Stomach (tissue), 19 donors: Measurements from ENCODE around the gene AGGF1. TPM values are rescaled to one million over a fixed set of nuclear protein-coding genes. Genes with fewer than 3 reads are reported as not detected.
A peak's percentile ranks its signal among the peaks of the same experiment; 100 is the strongest.

Experiments used
- DNase-seq, 2 donors: peaks; one replicate each; pipeline versions ENCODE4 v3.0.0 to v3.0.0-alpha.2; 2013 to 2019
- H3K27ac ChIP-seq, 5 donors: fragments of 200-600 bp in 4 of 5; sonication (generic) in 4 of 5; one replicate each; pipeline ENCODE4 v1.5.1; 2013 to 2019; ENCODE audit warnings: mild to moderate bottlenecking in 1 of 5, moderate library complexity in 1 of 5
- H3K27me3 ChIP-seq, 3 donors: fragments of 200-600 bp; sonication (generic); one replicate each; pipeline ENCODE4 v1.5.1; 2017 to 2019; ENCODE audit warnings: mixed run types in 1 of 3
- H3K36me3 ChIP-seq, 4 donors: fragments of 200-600 bp; sonication (generic); 1 replicate in 3 of 4; 2 replicates in 1 of 4; pipeline ENCODE4 v1.5.1; 2016 to 2019
- H3K4me1 ChIP-seq, 4 donors: fragments of 200-600 bp; sonication (generic); one replicate each; pipeline ENCODE4 v1.5.1; 2016 to 2019
- H3K4me3 ChIP-seq, 4 donors: fragments of 200-600 bp; sonication (generic) in 3 of 4; one replicate each; pipeline ENCODE4 v1.5.1; 2016 to 2019; ENCODE audit warnings: mild to moderate bottlenecking in 1 of 4
- H3K9me3 ChIP-seq, 4 donors: fragments of 200-600 bp; sonication (generic); one replicate each; pipeline ENCODE4 v1.5.1; 2016 to 2019
- CTCF ChIP-seq, 7 experiments: fragments of 450-650 bp in 4 of 7; fragments of 200-600 bp in 3 of 7; sonication (generic) in 3 of 7; IDR thresholded peaks; one replicate each; pipeline ENCODE4 v1.5.1; 2016 to 2019; ENCODE audit warnings: antibody characterized with exemption in 7 of 7, control low read depth in 2 of 7, mild to moderate bottlenecking in 1 of 7
- EP300 ChIP-seq: sonication (generic); formaldehyde crosslinking; IDR thresholded peaks from one replicate; pipeline ENCODE4 v1.6.1; 2017; ENCODE audit warnings: antibody characterized with exemption
- POLR2A ChIP-seq, 4 donors: fragments of 450-650 bp; IDR thresholded peaks; one replicate each; pipeline ENCODE4 v1.6.1; 2016; ENCODE audit warnings: antibody characterized with exemption in 4 of 4, control low read depth in 2 of 4, mild to moderate bottlenecking in 1 of 4, moderate library complexity in 1 of 4
- POLR2AphosphoS5 ChIP-seq, 3 donors: sonication (generic); formaldehyde crosslinking; IDR thresholded peaks; one replicate each; pipeline ENCODE4 v1.6.1; 2016; ENCODE audit warnings: antibody characterized with exemption in 3 of 3
- WGBS, 5 donors: extraction: QIAGEN DNeasy Blood & Tissue Kit in 3 of 5; methylation state at CpG; one replicate each; pipeline versions ENCODE4 v1.1.5 to v1.1.7; 2013 to 2018; 5-methylcytosine and 5-hydroxymethylcytosine counted together
- intact Hi-C: fragments of 100-400 bp; cut with DNase I; formaldehyde crosslinking; loops from one replicate; pipeline ENCODE4 v1.15.1; 2023; ENCODE audit warnings: low total_unique reads
- long read RNA-seq, 10 donors: transcript quantifications; one replicate each; lab custom pipeline, GENCODE V29; 2026
- polyA plus RNA-seq, 3 donors: library from polyadenylated mRNA; stranded (reverse); fragments of 200-250 nt; gene quantifications; one replicate each; pipeline ENCODE4 v1.2.3, GENCODE V29; 2013
- total RNA-seq, 5 donors: library from RNA; depleted of rRNA; stranded (reverse); fragments of >200 nt; gene quantifications; one replicate each; pipeline versions ENCODE4 v1.1.0 to v1.2.3, GENCODE V29; 2014 to 2016
- donor health status: healthy with polysubstance abuse.
- donor health status: Bipolar disorder and iron deficiency.
- donor health status: healthy.

Gene AGGF1
- total RNA-seq (10 to 100 TPM in 4 of 5 donors, 1 to 10 TPM in 1; 9.3 to 28.1 (median 11.6) TPM), polyA plus RNA-seq (10 to 100 TPM in 1 of 3 donors, 1 to 10 TPM in 2; 6.5 to 12.8 (median 9.7) TPM)
- long read RNA-seq, donor 1, full-length matches to known transcripts = 4 of 4 reads
- long read RNA-seq, donor 1, partial matches to known transcripts = 0 of 4 reads
- long read RNA-seq, donor 1, other reads (novel, unspliced or antisense) = 0 of 4 reads
- long read RNA-seq, donor 2, full-length matches to known transcripts = 3 of 3 reads
- long read RNA-seq, donor 2, partial matches to known transcripts = 0 of 3 reads
- long read RNA-seq, donor 2, other reads (novel, unspliced or antisense) = 0 of 3 reads
- long read RNA-seq, donor 3, full-length matches to known transcripts = 4 of 4 reads
- long read RNA-seq, donor 3, partial matches to known transcripts = 0 of 4 reads
- long read RNA-seq, donor 3, other reads (novel, unspliced or antisense) = 0 of 4 reads
- long read RNA-seq, donor 4, full-length matches to known transcripts = 1 of 1 reads
- long read RNA-seq, donor 4, partial matches to known transcripts = 0 of 1 reads
- long read RNA-seq, donor 4, other reads (novel, unspliced or antisense) = 0 of 1 reads
- long read RNA-seq, donor 5, full-length matches to known transcripts = 5 of 31 reads
- long read RNA-seq, donor 5, partial matches to known transcripts = 26 of 31 reads
- long read RNA-seq, donor 5, other reads (novel, unspliced or antisense) = 0 of 31 reads
- long read RNA-seq, donor 6, full-length matches to known transcripts = 5 of 11 reads
- long read RNA-seq, donor 6, partial matches to known transcripts = 6 of 11 reads
- long read RNA-seq, donor 6, other reads (novel, unspliced or antisense) = 0 of 11 reads
- long read RNA-seq, donor 7, full-length matches to known transcripts = 1 of 1 reads
- long read RNA-seq, donor 7, partial matches to known transcripts = 0 of 1 reads
- long read RNA-seq, donor 7, other reads (novel, unspliced or antisense) = 0 of 1 reads
- long read RNA-seq, donor 8, full-length matches to known transcripts = 3 of 27 reads
- long read RNA-seq, donor 8, partial matches to known transcripts = 24 of 27 reads
- long read RNA-seq, donor 8, other reads (novel, unspliced or antisense) = 0 of 27 reads
- long read RNA-seq, donor 9, full-length matches to known transcripts = 1 of 1 reads
- long read RNA-seq, donor 9, partial matches to known transcripts = 0 of 1 reads
- long read RNA-seq, donor 9, other reads (novel, unspliced or antisense) = 0 of 1 reads
- long read RNA-seq, donor 10, full-length matches to known transcripts = 2 of 2 reads
- long read RNA-seq, donor 10, partial matches to known transcripts = 0 of 2 reads
- long read RNA-seq, donor 10, other reads (novel, unspliced or antisense) = 0 of 2 reads

GRCh38 chr5:77030097-77031071 is at the start of gene AGGF1:
TSS of gene AGGF1 (plus strand) at chr5:77030404. CDS start at chr5:77030767, 363 bp downstream.
- Histone ChIP-seq H3K27ac (peak within 1 kb of the TSS; percentile 93 to 96 (median 94)), H3K4me3 (peak within 1 kb of the TSS; percentile 70 to 98 (median 87)), H3K36me3 (peaks cover 0 to 14% (median 10%) of the 10 kb centered on the region in 4 donors), H3K27me3 (no peaks in the 10 kb centered on the region), H3K9me3 (peaks cover 0 to 6% (median 0%) of the 10 kb centered on the region in 4 donors), H3K4me1 (peaks cover 18 to 40% (median 29%) of the 10 kb centered on the region in 4 donors)
- WGBS, 5 donors = 0 to 1% (median 0%) methylated on average over 38 to 82 of the region's 82 CpGs
- intact Hi-C loops = no loop called here
- peak; percentile 95 to 98 for DNase-seq
- peak; percentile 83 to 98 (median 89) for TF ChIP-seq POLR2AphosphoS5 (IDR thresholded peaks at IDR 0.05)
- TF ChIP-seq POLR2A (IDR thresholded peaks at IDR 0.05) = peak in 1 of 4 donors; percentile 29
- no peak for TF ChIP-seq EP300
- TF ChIP-seq CTCF (IDR thresholded peaks at IDR 0.05) = peak in 1 of 7 experiments; percentile 17

GRCh38 chr5:76980518-76981144 is 49.6 kb upstream of the AGGF1 start:
- TF ChIP-seq EP300 = no peak
- no peak for TF ChIP-seq CTCF (IDR thresholded peaks at IDR 0.05)
- no peak for TF ChIP-seq POLR2A (IDR thresholded peaks at IDR 0.05)
- TF ChIP-seq POLR2AphosphoS5 (IDR thresholded peaks at IDR 0.05) = no peak
- DNase-seq = no peak

GRCh38 chr5:76982450-76982849 is 47.8 kb upstream of the AGGF1 start:
- no peak for DNase-seq
- 53 to 69% (median 66%) methylated on average over 2 of the region's 2 CpGs for WGBS, 5 donors
- intact Hi-C loops = no loop called here
- H3K4me1 ChIP-seq = no peaks in the 10 kb centered on the region
- H3K27ac ChIP-seq = no peak overlapping the region
- TF ChIP-seq EP300 (no peak), POLR2A (IDR thresholded peaks at IDR 0.05) (no peak), CTCF (IDR thresholded peaks at IDR 0.05) (no peak), POLR2AphosphoS5 (IDR thresholded peaks at IDR 0.05) (no peak)
- H3K27me3 ChIP-seq = no peaks in the 10 kb centered on the region
- H3K36me3 ChIP-seq = no peaks in the 10 kb centered on the region
- no peaks in the 10 kb centered on the region for H3K9me3 ChIP-seq
- no peak overlapping the region for H3K4me3 ChIP-seq

More at GRCh38 chr5:76980518-76981144, 49.6 kb upstream of the AGGF1 start:
- H3K27me3 ChIP-seq = no peaks in the 10 kb centered on the region
- H3K27ac ChIP-seq = no peak overlapping the region
- no peaks in the 10 kb centered on the region for H3K36me3 ChIP-seq
- no peak overlapping the region for H3K4me3 ChIP-seq
- intact Hi-C loops = no loop called here
- H3K4me1 ChIP-seq = no peaks in the 10 kb centered on the region
- H3K9me3 ChIP-seq = no peaks in the 10 kb centered on the region
- WGBS, 5 donors = 69 to 88% (median 82%) methylated on average over 8 of the region's 8 CpGs
